Renal cortex interstitium (tissue), 11 donors: ENCODE measurements around the gene SFXN1. TPM values are rescaled to one million over a fixed set of nuclear protein-coding genes. Genes with fewer than 3 reads are reported as not detected.
A peak's percentile ranks its signal among the peaks of the same experiment; 100 is the strongest.
"Not testable (repeated sequence)": the region's sequence is repeated elsewhere in the genome, so short reads cannot be mapped to it uniquely, and the experiment has no call there.

Experiments used
- DNase-seq, 11 donors: peaks; one replicate each; pipeline ENCODE4 v3.0.0-alpha.2; 2013; ENCODE audit warnings: low read depth in 9 of 11, low spot score in 4 of 11; ENCODE audit errors: extremely low read depth in 1 of 11
- polyA plus RNA-seq, 3 donors: library from polyadenylated mRNA; unstranded; fragments of 120-200 nt; gene quantifications; one replicate each; pipeline ENCODE4 v1.2.1, GENCODE V29; 2013; ENCODE audit not compliant: insufficient read length in 3 of 3

The SFXN1 gene
- polyA plus RNA-seq, 3 donors = 46.5 to 52.7 (median 47.0) TPM

DNA sequence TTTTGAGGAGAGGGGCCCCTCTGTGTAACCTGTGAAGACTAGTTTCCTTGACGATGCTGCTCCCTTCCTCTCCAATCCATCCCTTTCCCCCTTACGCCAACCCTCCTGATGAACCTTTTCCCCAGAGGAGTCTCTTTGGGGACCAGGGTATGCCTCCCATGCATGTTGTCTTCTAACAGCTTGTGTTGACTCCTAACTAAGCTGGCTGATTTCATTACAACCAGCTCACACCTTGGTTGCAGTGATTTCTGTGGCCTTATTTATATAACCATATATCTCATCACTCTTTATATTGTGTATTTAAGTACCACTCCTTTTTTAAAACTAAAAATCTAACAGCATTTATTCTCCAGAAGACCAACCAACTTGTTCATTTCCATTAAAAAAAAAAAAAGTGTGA, 42.5 kb downstream of the SFXN1 start:
- no peak for DNase-seq

DNA sequence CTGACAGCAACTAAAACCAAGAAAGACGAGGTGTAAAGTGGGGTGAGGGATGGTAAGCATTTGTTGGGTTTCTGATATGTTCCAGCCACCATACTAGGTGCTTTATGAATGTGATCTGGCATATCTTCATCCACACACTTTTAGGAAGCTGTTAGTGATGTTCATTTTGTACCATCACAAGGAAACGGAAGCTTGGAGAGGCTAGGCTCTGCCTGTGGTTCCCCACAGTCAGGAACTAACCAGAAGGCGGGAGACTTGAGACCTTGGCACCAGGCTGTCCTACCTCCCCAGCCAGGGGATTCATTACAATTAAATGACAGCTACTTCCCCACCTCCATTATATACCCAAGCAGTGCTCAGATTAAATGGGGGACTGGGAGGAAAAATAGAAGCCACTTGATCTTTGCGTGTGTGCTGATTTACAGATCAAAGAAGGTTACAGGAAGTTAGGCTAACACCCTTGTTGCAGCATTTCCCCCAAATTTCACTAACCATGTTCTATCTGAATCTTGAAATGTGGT, 43.0 kb downstream of the SFXN1 start:
- DNase-seq = no peak

DNA sequence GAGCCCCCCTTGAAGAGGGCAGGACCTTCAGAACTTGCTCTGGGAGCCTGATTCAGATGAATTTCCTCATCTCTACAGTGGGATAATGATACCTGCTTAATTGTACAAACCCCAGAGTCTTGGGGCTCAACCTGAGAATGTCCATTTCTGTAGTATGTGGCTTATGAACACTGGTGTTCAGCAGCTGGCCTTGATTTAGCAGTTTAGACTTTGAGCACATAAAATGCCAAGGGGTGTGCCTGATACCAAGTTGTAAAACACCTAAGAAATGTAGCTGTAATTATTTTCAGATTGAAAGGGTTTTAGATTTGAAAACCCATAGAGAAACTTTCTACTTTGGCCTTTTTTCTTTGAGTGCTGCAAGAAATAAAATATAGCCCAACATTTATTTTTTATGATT, 44.9 kb downstream of the SFXN1 start:
- no peak for DNase-seq

DNA sequence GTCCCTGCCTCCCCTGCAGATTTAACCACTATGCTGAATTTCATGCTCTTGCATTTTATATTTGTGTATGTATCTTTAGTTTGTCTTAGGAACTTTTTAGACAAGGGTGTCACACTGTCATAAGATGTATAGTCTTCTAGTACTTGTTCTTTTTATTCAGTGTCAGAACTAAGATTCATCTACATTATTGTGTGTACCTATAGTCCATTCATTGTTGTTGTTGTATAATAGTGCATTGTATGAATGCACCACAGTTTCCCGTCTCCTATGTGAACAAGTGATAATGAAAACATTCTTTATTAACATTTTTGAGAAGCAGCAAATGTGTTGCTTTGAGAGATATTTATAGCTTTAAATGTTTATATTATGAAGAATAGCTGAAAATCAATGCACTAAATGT, 45.9 kb downstream of the SFXN1 start:
- no peak for DNase-seq

DNA sequence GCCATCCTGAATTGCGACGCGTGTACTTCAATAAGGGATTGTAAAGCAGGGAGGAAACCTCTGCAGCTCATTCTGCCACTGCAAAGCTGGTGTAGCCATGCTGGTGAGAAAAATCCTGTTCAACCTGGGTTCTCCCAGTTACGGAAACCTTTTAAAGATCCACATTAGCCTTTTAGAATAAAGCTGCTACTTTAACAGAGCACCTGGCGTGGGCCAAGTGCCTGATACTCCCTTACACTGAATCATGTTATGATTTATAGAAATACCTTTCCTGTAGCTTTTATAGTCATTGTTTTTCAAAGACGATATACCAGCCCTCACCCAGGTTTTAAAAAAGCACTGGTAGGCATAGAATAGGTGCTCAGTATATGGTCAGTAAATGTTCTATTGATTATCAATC, 48.3 kb downstream of the SFXN1 start:
- no peak for DNase-seq

DNA sequence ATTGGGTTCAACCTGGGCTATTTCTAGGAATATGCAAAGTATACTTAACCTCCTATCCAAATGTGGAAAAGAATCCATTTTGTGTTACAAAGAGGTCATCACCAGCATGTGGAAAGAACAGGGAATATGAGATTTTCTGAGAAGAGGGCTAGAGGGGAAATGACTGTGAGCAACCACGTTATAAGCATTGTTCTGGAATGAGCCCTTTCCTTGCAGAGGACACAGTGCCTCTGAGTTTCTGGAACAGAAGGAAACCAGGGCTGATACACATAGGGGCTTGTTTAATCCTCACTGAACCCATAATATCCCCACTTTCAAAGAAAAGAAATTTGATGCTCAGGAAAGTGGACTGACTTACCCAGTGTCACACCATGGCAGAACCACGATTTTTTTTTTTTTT, 53.0 kb downstream of the SFXN1 start:
- DNase-seq = no peak

DNA sequence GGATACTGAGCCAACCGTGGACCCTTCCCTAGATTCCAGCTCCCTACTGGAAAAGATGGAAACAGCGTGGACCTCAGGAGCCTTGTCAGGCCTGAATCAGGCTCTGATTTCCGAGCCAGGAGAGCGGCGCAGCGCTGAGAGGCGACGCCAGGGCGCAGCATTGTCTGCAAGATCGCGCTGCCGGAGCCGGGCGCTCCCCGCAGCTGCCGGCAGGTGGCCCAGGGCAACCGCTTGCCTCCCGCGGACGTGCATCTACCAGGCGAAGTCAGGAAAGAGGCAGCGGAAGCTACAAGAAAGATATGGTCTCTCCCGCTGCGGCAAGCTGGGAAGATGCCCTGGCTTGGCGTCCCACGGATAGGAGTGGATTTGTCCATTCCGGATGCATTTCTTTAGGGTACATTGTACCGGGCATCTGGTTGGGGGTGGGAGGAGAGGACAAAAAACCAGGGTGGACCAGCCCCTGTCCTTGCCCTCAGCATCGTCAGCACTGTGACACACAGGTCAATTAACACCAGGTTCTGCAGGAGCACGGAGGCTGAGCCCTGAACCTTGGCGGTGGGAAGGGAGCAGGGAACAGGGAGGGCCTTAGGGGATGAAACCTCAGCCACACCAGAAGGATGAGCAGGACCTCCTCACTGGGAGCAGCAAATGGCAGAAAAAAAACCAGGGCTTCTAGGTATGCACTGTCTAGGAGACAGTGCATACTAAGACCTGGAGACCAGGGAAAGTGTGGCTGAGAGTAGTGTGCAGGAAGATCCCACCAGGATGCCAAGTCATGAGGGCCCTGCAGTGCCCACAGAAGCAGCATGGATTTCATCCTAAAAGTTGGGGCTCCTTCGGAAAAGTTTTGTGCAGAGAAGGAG, 55.9 kb downstream of the SFXN1 start:
- DNase-seq = peak; percentile 38 to 68 (median 55)

DNA sequence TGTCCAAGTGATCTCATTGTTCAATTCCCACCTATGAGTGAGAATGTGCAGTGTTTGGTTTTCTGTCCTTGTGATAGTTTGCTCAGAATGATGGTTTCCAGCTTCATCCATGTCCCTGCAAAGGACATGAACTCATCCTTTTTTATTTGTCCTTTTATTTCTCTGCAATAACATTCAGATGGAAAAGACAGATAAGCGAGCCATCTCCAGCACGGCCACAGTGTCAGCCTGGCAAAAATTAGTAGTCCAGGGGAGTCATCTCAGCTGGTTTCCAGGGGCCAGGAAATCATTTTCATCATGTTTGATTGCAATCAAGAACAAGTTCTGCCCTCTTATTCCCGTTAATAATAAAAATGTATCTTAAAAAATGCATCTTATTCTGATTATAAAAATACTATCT, 57.0 kb downstream of the SFXN1 start:
- not testable (repeated sequence) for DNase-seq

DNA sequence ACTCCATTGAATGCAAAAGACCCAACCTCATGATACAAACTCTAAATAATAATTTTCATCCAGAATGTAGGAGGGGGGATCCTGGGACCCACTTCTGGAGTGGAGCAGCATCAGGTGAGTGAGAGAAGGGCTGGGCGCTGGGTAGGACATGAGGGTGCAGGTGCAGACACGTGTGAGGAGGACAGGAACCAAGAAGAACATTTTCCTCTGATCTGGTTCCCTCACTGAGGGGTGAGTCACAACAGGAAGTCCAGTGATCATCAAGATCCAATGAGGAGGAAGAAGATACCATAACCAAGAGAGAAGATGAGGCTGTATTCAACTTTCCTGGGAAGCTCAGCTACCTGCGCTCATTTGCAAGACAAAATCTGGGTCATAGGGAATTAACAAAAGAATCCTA, 57.4 kb downstream of the SFXN1 start:
- no peak for DNase-seq

DNA sequence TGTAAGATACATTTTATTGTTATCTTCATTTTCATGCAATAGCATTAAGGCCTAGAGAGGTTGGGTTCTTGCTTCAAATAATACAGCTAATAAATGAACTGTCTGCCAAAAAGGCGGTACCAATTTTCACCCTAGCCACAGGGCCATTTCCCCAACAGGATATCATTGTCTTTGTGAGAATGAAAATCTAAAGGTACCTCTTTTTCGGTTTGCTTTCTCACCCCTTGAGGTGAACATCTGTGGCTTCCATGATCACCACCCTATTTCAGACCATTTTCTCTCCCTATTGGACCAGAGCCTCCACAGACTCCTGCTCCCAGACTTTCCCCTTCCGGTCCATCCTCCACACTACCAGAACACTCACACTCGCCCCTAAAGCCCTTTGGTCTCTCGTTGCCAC, 60.2 kb downstream of the SFXN1 start:
- DNase-seq = no peak

DNA sequence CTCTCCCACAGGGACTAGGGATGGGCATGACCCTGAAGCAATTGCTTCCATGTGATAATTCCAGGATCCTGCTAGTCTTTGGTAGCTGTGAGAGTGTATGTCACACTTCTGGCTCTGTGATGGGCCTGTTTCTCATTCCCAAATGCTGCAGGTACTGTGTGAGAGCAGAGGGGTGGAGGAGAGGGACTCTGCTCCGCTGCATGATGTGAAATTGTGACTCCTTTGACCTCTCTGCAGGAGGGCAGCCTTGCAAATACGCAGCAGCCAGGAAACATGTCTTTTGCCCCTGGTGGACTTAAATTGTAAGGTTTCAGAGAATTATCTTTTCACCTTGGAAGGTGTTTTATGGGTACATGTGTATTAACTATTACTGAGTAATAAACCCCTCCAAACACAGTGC, 61.6 kb downstream of the SFXN1 start:
- no peak for DNase-seq

DNA sequence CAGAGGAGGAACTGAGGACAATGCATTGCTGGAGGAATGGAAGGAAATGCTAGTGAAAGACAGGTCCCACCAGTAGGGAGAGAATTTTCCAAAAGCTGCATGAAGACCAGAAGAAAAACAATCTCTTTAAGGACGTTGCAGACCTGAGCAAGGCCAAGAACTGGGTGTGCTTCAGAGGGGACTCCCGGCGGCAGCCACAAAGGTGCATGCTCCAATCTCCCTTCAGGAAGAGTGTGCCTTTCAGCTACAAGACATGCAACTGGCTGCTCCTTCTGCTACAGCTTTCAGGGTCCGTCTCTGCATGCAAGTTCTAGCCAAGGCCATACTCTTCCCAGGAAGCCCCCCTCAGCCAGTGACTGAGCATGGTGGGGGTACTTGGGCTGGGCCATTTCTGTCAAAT, 62.9 kb downstream of the SFXN1 start:
- DNase-seq = no peak

DNA sequence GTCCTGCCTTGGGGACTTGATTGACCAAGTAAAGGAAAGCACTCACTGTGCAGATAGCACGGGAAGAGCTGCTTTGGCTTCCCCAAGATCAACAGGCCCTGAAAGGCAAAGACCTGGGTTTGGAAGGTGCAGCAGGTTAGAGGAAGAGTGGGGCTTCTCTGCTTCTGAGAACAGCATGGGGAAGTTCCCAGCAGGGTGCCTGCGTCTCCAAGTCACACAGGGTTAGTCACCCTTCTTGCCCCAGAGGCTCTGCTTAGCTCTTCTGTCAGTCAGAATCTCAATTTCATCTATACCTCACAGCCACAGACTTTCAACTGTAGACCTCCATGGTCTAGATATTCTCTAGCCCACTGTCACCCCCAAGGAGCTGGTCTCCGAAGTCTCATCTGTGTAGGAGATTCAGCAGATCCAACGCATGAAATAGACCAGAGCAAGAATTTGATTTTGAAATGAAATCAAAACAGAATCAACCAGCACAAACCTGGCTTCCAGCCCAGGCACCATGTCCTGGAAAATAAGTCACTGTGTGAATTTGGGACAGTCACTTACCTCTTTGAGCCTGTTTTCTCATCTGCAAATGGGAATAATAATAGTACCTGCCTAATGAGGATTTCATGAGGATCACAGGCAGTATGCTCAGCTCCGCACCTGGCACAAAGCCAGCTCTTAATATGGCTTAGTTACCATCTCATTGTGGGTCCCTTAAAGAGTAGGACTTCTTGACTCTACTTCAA, 64.0 kb downstream of the SFXN1 start:
- DNase-seq = no peak

DNA sequence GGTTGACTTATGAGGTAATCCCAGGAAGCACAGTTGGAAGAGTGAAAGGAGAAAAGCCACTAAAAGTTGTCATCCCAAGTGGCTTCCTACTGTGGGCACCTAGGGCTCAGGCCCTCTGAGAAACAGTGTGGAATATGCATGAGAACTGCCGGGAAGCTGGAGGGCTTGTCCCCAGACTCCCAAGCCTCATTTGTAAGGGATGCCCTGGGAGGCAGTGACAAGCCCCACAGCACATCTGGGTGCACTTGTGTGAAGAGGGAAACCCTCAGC, 64.5 kb downstream of the SFXN1 start:
- DNase-seq = no peak

DNA sequence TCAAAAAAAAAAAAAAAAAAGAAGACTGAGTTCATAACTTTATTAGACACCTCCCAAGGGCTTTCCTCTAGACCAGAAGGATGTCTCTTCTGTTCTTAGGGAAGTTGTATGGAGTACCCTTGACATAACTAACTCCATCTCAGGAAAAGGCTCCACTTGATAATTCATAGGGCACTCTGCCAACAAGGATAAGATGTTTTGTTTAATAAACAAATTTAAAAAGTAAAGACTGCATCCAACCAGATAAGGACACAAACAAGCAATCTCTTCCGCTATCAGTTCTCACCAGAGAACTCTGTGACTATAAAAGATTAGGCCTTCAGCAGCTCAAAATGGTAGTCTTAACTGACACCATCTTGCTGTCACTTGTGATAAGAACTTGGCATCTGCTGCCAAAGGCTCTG, 65.8 kb downstream of the SFXN1 start:
- DNase-seq = no peak

DNA sequence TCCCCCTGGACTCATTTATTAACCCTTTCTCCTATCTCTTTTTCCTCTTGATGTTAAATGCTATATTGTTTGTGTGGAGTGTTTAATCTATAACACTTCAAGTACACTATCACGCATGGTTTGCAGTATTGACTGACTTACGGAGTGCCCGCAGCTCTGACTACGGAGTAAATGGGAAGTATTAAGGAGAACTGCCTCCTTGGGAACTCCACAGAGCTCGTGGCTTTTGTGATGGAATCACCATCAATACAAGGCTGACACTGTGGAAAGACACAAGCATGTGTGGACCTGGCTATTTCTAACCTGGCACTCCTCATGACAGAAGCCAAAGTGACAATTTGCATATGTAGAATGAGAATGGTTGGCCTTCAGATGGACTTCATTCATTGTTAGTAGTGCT, 66.2 kb downstream of the SFXN1 start:
- no peak for DNase-seq

DNA sequence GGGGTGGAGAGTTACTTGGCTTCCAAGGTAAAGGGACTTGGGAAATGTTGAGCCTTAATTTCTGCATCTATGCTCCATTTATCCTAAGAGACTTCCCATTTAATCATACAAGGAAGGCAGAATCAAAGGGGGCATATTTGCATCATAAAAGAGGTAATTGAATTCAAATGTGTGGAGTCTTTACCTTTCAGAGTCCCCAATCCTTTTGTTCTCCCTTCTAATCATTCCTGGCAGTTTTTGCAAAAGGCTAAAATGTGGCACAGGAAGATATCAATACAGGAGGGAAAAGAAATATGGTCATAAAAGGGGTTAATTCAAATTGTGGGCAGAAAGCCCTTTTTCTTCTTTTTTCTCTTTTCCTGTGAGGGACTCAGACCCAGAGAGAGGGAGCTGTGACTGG, 69.5 kb downstream of the SFXN1 start:
- no peak for DNase-seq

DNA sequence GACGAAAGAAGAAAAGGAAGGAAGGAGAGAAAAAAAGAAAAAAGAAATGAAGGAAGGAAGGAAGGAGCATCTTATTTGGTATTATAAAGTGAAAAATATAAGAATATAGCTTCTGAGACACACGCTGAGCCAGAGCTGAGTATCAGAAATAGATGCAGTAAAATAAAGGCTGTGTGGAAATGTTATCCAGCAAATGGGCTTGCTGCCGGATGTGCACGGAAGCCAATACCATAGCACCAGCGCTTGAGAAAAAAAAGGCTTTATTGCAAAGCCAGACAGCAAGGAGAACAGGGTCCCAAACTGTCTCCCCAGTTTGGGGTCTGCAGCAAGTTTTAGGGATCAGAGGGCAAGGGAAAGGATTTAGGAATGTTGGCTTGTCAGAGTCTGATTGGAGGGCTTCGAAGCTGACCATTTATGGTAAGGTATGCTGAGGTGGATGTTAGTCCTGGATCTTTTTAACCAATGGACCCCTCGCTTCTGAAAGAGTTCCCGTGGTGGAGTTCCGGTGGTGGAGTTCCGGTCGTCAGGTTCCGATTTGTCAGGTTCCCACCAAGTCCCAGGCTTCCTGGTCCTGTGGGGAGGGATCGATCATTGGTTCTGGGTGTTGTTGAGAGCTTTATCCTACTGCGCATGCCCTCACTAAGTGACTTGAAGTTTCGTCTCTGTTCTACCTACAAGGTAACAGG, 70.4 kb downstream of the SFXN1 start:
- DNase-seq = no peak

DNA sequence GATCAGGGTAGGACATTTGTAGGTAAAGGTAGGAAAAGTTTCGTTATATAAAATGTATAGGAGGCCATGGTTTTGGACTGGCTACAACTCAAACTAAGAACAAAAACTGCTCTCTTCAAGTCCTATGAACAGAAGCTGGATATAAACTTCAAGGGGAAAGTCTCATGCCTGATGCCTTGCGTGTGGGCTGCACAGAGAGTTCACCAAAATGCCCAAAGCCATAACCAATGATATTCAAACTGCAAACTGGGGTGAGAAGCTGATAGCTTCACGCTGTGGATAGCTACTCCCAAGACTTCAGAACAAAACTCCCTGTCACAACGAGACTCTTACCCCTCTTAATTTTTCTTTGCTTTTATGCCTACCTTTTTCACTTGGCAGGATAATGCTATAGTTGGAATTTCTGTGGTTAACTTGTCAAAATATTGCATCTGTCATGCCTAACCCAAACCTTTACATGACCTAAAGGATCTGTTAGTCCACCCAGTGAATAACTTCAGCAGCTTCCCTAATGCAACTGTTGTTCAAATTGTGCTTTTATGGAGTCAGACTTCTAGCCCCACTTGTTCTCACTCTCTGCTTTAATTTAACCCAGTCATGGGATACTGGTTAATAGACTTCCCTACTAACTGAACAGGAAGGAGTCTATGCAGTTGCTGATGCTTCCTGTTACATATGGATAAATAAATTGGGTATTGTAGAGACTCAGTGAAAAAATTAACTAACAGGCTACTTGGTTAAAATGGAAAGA, 71.9 kb downstream of the SFXN1 start:
- no peak for DNase-seq
